Lung (tissue), 12 donors: ENCODE measurements around the gene WDR87. TPM values are rescaled to one million over a fixed set of nuclear protein-coding genes. Genes with fewer than 3 reads are reported as not detected.
A peak's percentile ranks its signal among the peaks of the same experiment; 100 is the strongest.

Experiments
- ATAC-seq: fragments of 200-7000 bp; cut with Tn5 transposase; one replicate; pipeline ENCODE4 v1.9.1; 2020; ENCODE audit warnings: moderate number of reproducible peaks; ENCODE audit not compliant: insufficient read depth, low FRiP score
- DNase-seq, 3 donors: peaks; one replicate each; pipeline ENCODE4 v3.0.0-alpha.2; 2013 to 2017
- H3K27ac ChIP-seq, 2 donors: one replicate each; pipeline ENCODE4 v1.5.1; 2013; ENCODE audit warnings: mild to moderate bottlenecking in 2 of 2, moderate library complexity in 2 of 2, control low read depth in 1 of 2, inconsistent platforms in 1 of 2, low read depth in 1 of 2, low read length in 1 of 2
- H3K27me3 ChIP-seq, 3 donors: one replicate each; pipeline ENCODE4 v1.5.1; 2013; ENCODE audit warnings: low read length in 2 of 3; ENCODE audit not compliant: control insufficient read depth in 3 of 3, insufficient read depth in 3 of 3
- H3K36me3 ChIP-seq, 4 donors: one replicate each; pipeline ENCODE4 v1.5.1; 2013; ENCODE audit warnings: low read length in 4 of 4, mild to moderate bottlenecking in 1 of 4, moderate library complexity in 1 of 4; ENCODE audit not compliant: control insufficient read depth in 4 of 4, insufficient read depth in 4 of 4
- H3K4me1 ChIP-seq, 5 donors: one replicate each; pipeline ENCODE4 v1.5.1; 2013; ENCODE audit warnings: low read length in 5 of 5, mild to moderate bottlenecking in 2 of 5, moderate library complexity in 1 of 5; ENCODE audit not compliant: control insufficient read depth in 5 of 5, insufficient read depth in 5 of 5
- H3K4me3 ChIP-seq: one replicate; pipeline ENCODE4 v1.5.1; 2013; ENCODE audit warnings: mild to moderate bottlenecking, control low read depth, moderate library complexity
- H3K9ac ChIP-seq, 2 donors: one replicate each; pipeline ENCODE4 v1.5.1; 2013; ENCODE audit warnings: low read length in 2 of 2, control low read depth in 1 of 2; ENCODE audit not compliant: insufficient read depth in 1 of 2
- H3K9me3 ChIP-seq, 4 donors: one replicate each; pipeline ENCODE4 v1.5.1; 2013; ENCODE audit warnings: low read length in 3 of 4, mild to moderate bottlenecking in 1 of 4, moderate library complexity in 1 of 4; ENCODE audit not compliant: control insufficient read depth in 4 of 4, insufficient read depth in 3 of 4
- WGBS, 2 donors: extraction: QIAGEN DNeasy Blood & Tissue Kit; methylation state at CpG; one replicate each; pipeline ENCODE4 v1.1.7; 2013; 5-methylcytosine and 5-hydroxymethylcytosine counted together
- polyA plus RNA-seq, 2 donors: library from polyadenylated mRNA; stranded (reverse); fragments of 200-250 nt; gene quantifications; one replicate each; pipeline ENCODE4 v1.2.1, GENCODE V29; 2013
- total RNA-seq, 2 donors: library from RNA; depleted of rRNA in 1 of 2; stranded (reverse); fragments of >200 nt in 1 of 2; gene quantifications; one replicate each; pipeline ENCODE4 v1.2.1, GENCODE V29; 2014 to 2021
- TF ChIP-seq, protein P1 (sequence below): IDR thresholded peaks from 2 replicates; pipeline ENCODE4 v1.5.1; 2012; ENCODE audit warnings: mild to moderate bottlenecking; ENCODE audit errors: control extremely low read depth, extremely low read depth
- donor health status: control.
- donor health status: control.
- donor health status: Bipolar disorder and iron deficiency.
- donor health status: healthy.
- donor health status: DM: yes; HTN: yes; CAD: no.

WDR87 gene
- total and polyA plus RNA-seq, 4 donors: not detected

DNA sequence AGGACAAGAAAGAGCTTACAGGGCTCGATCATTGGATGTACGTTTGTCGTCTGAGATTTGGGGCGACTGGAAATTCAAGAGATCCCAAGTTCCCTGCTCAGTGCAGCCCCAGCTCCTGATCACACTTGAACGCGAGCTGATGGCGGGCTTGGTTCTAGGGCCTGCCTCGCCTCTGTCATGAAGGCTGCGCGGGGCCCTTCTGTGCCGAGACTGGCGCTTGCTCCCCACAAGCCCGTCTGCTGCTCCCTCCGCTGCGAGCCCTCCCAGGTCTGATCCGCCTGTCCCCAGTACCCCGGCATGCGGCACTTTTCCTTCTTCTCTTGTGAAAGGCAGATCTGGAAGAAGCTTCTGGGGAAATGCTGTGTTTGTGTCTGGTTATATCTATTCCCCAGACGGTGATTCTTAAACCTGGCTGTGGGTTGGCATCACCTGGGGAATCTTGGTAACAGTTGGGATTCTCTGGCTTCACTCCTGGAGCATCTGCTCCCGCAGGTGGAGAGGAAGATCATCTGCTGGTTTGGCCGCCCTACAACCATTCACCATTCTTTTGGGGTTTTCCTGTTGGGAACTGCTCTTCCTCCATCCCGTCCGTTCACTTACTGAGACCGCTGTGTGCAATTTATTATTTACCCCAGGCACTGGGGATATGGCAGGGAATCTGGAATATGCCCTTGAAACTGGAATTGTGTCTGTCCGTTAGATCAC is 44.2 kb upstream of the WDR87 start:
- Histone ChIP-seq H3K4me1 (peaks cover 0 to 9% (median 0%) of the 10 kb centered on the region in 5 donors), H3K4me3 (no peak overlapping the region), H3K9me3 (no peaks in the 10 kb centered on the region), H3K27ac (no peak overlapping the region), H3K9ac (no peak overlapping the region), H3K27me3 (no peaks in the 10 kb centered on the region), H3K36me3 (no peaks in the 10 kb centered on the region)
- 84 to 92% methylated on average over 25 of the region's 25 CpGs for WGBS, 2 donors
- DNase-seq (no peak), ATAC-seq (no peak)
- TF ChIP-seq, protein P1, sequence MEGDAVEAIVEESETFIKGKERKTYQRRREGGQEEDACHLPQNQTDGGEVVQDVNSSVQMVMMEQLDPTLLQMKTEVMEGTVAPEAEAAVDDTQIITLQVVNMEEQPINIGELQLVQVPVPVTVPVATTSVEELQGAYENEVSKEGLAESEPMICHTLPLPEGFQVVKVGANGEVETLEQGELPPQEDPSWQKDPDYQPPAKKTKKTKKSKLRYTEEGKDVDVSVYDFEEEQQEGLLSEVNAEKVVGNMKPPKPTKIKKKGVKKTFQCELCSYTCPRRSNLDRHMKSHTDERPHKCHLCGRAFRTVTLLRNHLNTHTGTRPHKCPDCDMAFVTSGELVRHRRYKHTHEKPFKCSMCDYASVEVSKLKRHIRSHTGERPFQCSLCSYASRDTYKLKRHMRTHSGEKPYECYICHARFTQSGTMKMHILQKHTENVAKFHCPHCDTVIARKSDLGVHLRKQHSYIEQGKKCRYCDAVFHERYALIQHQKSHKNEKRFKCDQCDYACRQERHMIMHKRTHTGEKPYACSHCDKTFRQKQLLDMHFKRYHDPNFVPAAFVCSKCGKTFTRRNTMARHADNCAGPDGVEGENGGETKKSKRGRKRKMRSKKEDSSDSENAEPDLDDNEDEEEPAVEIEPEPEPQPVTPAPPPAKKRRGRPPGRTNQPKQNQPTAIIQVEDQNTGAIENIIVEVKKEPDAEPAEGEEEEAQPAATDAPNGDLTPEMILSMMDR: no peak

DNA sequence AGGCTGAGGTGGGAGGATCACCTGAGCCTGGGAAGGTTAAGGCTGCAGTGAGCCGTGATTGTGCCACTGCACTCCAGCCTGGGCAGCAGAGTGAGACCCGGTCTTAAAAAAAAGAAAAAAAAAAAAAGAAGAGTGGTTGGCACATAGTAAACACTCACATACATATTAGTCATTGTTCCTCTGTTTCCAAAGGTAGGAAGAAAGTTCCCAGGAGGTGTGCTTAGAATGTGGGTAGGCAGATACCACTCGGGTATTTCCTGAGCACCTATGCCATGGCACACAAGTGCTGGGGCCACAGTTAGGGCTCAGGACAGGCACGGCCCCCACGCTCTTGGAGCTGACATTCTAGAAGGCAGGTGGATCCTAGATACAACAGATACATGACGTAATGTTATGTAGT is 42.0 kb upstream of the WDR87 start:
- H3K36me3 ChIP-seq: peaks cover 0 to 2% (median 0%) of the 10 kb centered on the region in 4 donors
- TF ChIP-seq, protein P1: no peak
- peak overlapping the region in 1 of 2 donors; percentile 64 for H3K27ac ChIP-seq
- peaks cover 0 to 6% (median 0%) of the 10 kb centered on the region in 5 donors for H3K4me1 ChIP-seq
- H3K9ac ChIP-seq: no peak overlapping the region
- H3K4me3 ChIP-seq: no peak overlapping the region
- no peaks in the 10 kb centered on the region for H3K9me3 ChIP-seq
- no peaks in the 10 kb centered on the region for H3K27me3 ChIP-seq
- WGBS, 2 donors: 73 to 92% methylated on average over 6 of the region's 6 CpGs
- DNase-seq: no peak
- ATAC-seq: peak; percentile 68

DNA sequence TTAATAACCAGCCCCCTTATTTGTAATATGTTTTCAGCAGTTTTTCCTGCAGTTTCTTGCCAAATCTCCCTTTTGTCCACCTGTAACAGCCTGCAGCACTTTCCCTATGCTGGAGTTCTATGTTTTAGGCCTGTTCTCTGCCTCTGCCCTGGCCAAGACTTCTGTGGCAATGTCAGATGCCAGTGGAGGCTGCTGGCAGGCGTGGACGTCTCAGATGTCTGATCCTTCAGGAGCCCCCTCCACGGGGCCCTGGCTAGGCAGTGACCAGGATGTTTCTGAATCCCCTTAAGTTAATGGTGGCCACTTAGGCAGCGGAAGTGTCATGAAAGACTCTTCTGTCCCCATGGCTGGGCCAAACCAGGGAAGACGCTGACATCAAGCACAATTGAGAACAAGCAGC is 41.4 kb upstream of the WDR87 start:
- Histone ChIP-seq H3K4me1 (peaks cover 0 to 5% (median 0%) of the 10 kb centered on the region in 5 donors), H3K9ac (no peak overlapping the region), H3K27me3 (no peaks in the 10 kb centered on the region), H3K4me3 (no peak overlapping the region), H3K9me3 (no peaks in the 10 kb centered on the region), H3K27ac (no peak overlapping the region), H3K36me3 (peaks cover 0 to 2% (median 0%) of the 10 kb centered on the region in 4 donors)
- TF ChIP-seq, protein P1: no peak
- ATAC-seq (no peak), DNase-seq (no peak)
- WGBS, 2 donors: 86 to 93% methylated on average over 5 of the region's 5 CpGs
